ENCODE data around the gene POM121C.
"Not testable (repeated sequence)": the region's sequence is repeated elsewhere in the genome, so short reads cannot be mapped to it uniquely, and the experiment has no call there.

POM121C gene

GRCh38 chr7:75409880-75410822 is 75.9 kb downstream of the POM121C start:
- not testable (repeated sequence) for H3K4me3 ChIP-seq (ENCODE audit: low read depth, low read length)

GRCh38 chr7:75404663-75405062 is 81.4 kb downstream of the POM121C start:
- not testable (repeated sequence) for H3K9ac ChIP-seq (ENCODE audit: low read depth, low read length); H3K36me3 ChIP-seq (ENCODE audit: control insufficient read depth, insufficient read depth, low read length); H3K27ac ChIP-seq (ENCODE audit: low read depth, low read length); H3K9me3 ChIP-seq (ENCODE audit: control insufficient read depth, insufficient read depth, low read length); H3K27me3 ChIP-seq (ENCODE audit: control insufficient read depth, insufficient read depth, low read length); H3K4me1 ChIP-seq (ENCODE audit: control insufficient read depth, insufficient read depth, low read length); H3K4me3 ChIP-seq (ENCODE audit: low read depth, low read length)

More at GRCh38 chr7:75409880-75410822, 75.9 kb downstream of the POM121C start:
- not testable (repeated sequence) for H3K9me3 ChIP-seq (ENCODE audit: control insufficient read depth, insufficient read depth, low read length); H3K27me3 ChIP-seq (ENCODE audit: control insufficient read depth, insufficient read depth, low read length); H3K4me1 ChIP-seq (ENCODE audit: control insufficient read depth, insufficient read depth, low read length); H3K27ac ChIP-seq (ENCODE audit: low read depth, low read length); H3K9ac ChIP-seq (ENCODE audit: low read depth, low read length); H3K36me3 ChIP-seq (ENCODE audit: control insufficient read depth, insufficient read depth, low read length)

- H3K9ac ChIP-seq (ENCODE audit: low read depth, low read length); H3K27ac ChIP-seq (ENCODE audit: low read depth, low read length); H3K4me3 ChIP-seq (ENCODE audit: low read depth, low read length); H3K4me1 ChIP-seq (ENCODE audit: control insufficient read depth, insufficient read depth, low read length); H3K9me3 ChIP-seq (ENCODE audit: control insufficient read depth, insufficient read depth, low read length); H3K36me3 ChIP-seq (ENCODE audit: control insufficient read depth, insufficient read depth, low read length); H3K27me3 ChIP-seq (ENCODE audit: control insufficient read depth, insufficient read depth, low read length): not testable (repeated sequence)
Observed at GRCh38 chr7:75403455-75404443, 82.3 kb downstream of the POM121C start.

- H3K36me3 ChIP-seq (ENCODE audit: control insufficient read depth, insufficient read depth, low read length); H3K9me3 ChIP-seq (ENCODE audit: control insufficient read depth, insufficient read depth, low read length); H3K4me3 ChIP-seq (ENCODE audit: low read depth, low read length); H3K27me3 ChIP-seq (ENCODE audit: control insufficient read depth, insufficient read depth, low read length); H3K27ac ChIP-seq (ENCODE audit: low read depth, low read length); H3K9ac ChIP-seq (ENCODE audit: low read depth, low read length); H3K4me1 ChIP-seq (ENCODE audit: control insufficient read depth, insufficient read depth, low read length): not testable (repeated sequence)
Observed at GRCh38 chr7:75400575-75400974, 85.5 kb downstream of the POM121C start.

- H3K27ac ChIP-seq (ENCODE audit: low read depth, low read length); H3K4me3 ChIP-seq (ENCODE audit: low read depth, low read length); H3K9ac ChIP-seq (ENCODE audit: low read depth, low read length); H3K36me3 ChIP-seq (ENCODE audit: control insufficient read depth, insufficient read depth, low read length); H3K4me1 ChIP-seq (ENCODE audit: control insufficient read depth, insufficient read depth, low read length); H3K27me3 ChIP-seq (ENCODE audit: control insufficient read depth, insufficient read depth, low read length); H3K9me3 ChIP-seq (ENCODE audit: control insufficient read depth, insufficient read depth, low read length): not testable (repeated sequence)
Observed at GRCh38 chr7:75398771-75399700, 87.1 kb downstream of the POM121C start.

- H3K9ac ChIP-seq (ENCODE audit: low read depth, low read length); H3K4me1 ChIP-seq (ENCODE audit: control insufficient read depth, insufficient read depth, low read length); H3K36me3 ChIP-seq (ENCODE audit: control insufficient read depth, insufficient read depth, low read length); H3K4me3 ChIP-seq (ENCODE audit: low read depth, low read length); H3K9me3 ChIP-seq (ENCODE audit: control insufficient read depth, insufficient read depth, low read length); H3K27me3 ChIP-seq (ENCODE audit: control insufficient read depth, insufficient read depth, low read length); H3K27ac ChIP-seq (ENCODE audit: low read depth, low read length): not testable (repeated sequence)
Observed at GRCh38 chr7:75397865-75398264, 88.2 kb downstream of the POM121C start.

GRCh38 chr7:75395329-75395728 is 90.8 kb downstream of the POM121C start, which contains the start of gene TRIM73:
TRIM73 (plus strand) TSS chr7:75395629; CDS start chr7:75398934, 3,305 bp downstream.
- H3K9ac ChIP-seq (ENCODE audit: low read depth, low read length); H3K4me3 ChIP-seq (ENCODE audit: low read depth, low read length); H3K27me3 ChIP-seq (ENCODE audit: control insufficient read depth, insufficient read depth, low read length); H3K9me3 ChIP-seq (ENCODE audit: control insufficient read depth, insufficient read depth, low read length); H3K27ac ChIP-seq (ENCODE audit: low read depth, low read length); H3K4me1 ChIP-seq (ENCODE audit: control insufficient read depth, insufficient read depth, low read length); H3K36me3 ChIP-seq (ENCODE audit: control insufficient read depth, insufficient read depth, low read length): not testable (repeated sequence)

- not testable (repeated sequence) for H3K9ac ChIP-seq (ENCODE audit: low read depth, low read length); H3K4me3 ChIP-seq (ENCODE audit: low read depth, low read length); H3K27ac ChIP-seq (ENCODE audit: low read depth, low read length); H3K27me3 ChIP-seq (ENCODE audit: control insufficient read depth, insufficient read depth, low read length); H3K4me1 ChIP-seq (ENCODE audit: control insufficient read depth, insufficient read depth, low read length); H3K36me3 ChIP-seq (ENCODE audit: control insufficient read depth, insufficient read depth, low read length); H3K9me3 ChIP-seq (ENCODE audit: control insufficient read depth, insufficient read depth, low read length)
Observed at GRCh38 chr7:75393194-75393593, 92.9 kb downstream of the POM121C start.

- H3K27ac ChIP-seq (ENCODE audit: low read depth, low read length); H3K9ac ChIP-seq (ENCODE audit: low read depth, low read length); H3K36me3 ChIP-seq (ENCODE audit: control insufficient read depth, insufficient read depth, low read length); H3K4me1 ChIP-seq (ENCODE audit: control insufficient read depth, insufficient read depth, low read length); H3K4me3 ChIP-seq (ENCODE audit: low read depth, low read length); H3K9me3 ChIP-seq (ENCODE audit: control insufficient read depth, insufficient read depth, low read length); H3K27me3 ChIP-seq (ENCODE audit: control insufficient read depth, insufficient read depth, low read length): not testable (repeated sequence)
Observed at GRCh38 chr7:75374519-75375317, 111.4 kb downstream of the POM121C start.

GRCh38 chr7:75374144-75374518 is 112.0 kb downstream of the POM121C start:
- not testable (repeated sequence) for H3K9me3 ChIP-seq (ENCODE audit: control insufficient read depth, insufficient read depth, low read length); H3K4me3 ChIP-seq (ENCODE audit: low read depth, low read length); H3K27ac ChIP-seq (ENCODE audit: low read depth, low read length); H3K27me3 ChIP-seq (ENCODE audit: control insufficient read depth, insufficient read depth, low read length); H3K9ac ChIP-seq (ENCODE audit: low read depth, low read length); H3K36me3 ChIP-seq (ENCODE audit: control insufficient read depth, insufficient read depth, low read length); H3K4me1 ChIP-seq (ENCODE audit: control insufficient read depth, insufficient read depth, low read length)
